IPS-15b (cell line): ENCODE results near the gene ADD1.
A peak's percentile ranks its signal among the peaks of the same experiment; 100 is the strongest.

ENCODE experiments used
- H3K27me3 ChIP-seq: one replicate; pipeline ENCODE4 v1.6.1; 2013; ENCODE audit warnings: low read length; ENCODE audit not compliant: control insufficient read depth, insufficient read depth
- H3K36me3 ChIP-seq: one replicate; pipeline ENCODE4 v1.6.1; 2013; ENCODE audit warnings: low read length; ENCODE audit not compliant: control insufficient read depth, insufficient read depth
- H3K4me1 ChIP-seq: one replicate; pipeline ENCODE4 v1.6.1; 2013; ENCODE audit warnings: mild to moderate bottlenecking, low read length; ENCODE audit not compliant: control insufficient read depth, insufficient read depth
- H3K4me3 ChIP-seq: one replicate; pipeline ENCODE4 v1.5.1; 2013; ENCODE audit warnings: low read depth, low read length
- H3K9ac ChIP-seq: one replicate; pipeline ENCODE4 v1.6.1; 2013; ENCODE audit warnings: low read depth, mild to moderate bottlenecking, low read length
- H3K9me3 ChIP-seq: one replicate; pipeline ENCODE4 v1.6.1; 2013; ENCODE audit warnings: mild to moderate bottlenecking, low read length; ENCODE audit not compliant: control insufficient read depth, insufficient read depth

The ADD1 gene

GRCh38 chr4:2961421-2961810, 117.8 kb downstream of the ADD1 start:
- Histone ChIP-seq H3K27me3 (peaks cover 5% of the 10 kb centered on the region), H3K4me1 (no peaks in the 10 kb centered on the region), H3K4me3 (no peak overlapping the region), H3K9me3 (no peaks in the 10 kb centered on the region), H3K36me3 (peaks cover 19% of the 10 kb centered on the region), H3K9ac (no peak overlapping the region)

GRCh38 chr4:2961811-2962441, 118.3 kb downstream of the ADD1 start:
- Histone ChIP-seq H3K9ac (no peak overlapping the region), H3K4me1 (no peaks in the 10 kb centered on the region), H3K27me3 (peaks cover 5% of the 10 kb centered on the region), H3K4me3 (peak overlapping the region; percentile 87), H3K9me3 (no peaks in the 10 kb centered on the region), H3K36me3 (peaks cover 17% of the 10 kb centered on the region)

GRCh38 chr4:2962614-2963174, 119.0 kb downstream of the ADD1 start:
- peak overlapping the region; percentile 84 for H3K9ac ChIP-seq
- peaks cover 5% of the 10 kb centered on the region for H3K27me3 ChIP-seq
- peak overlapping the region; percentile 87 for H3K4me3 ChIP-seq

GRCh38 chr4:2963175-2963965, 119.7 kb downstream of the ADD1 start, which contains the start of the genes GRK4 and NOP14:
Gene GRK4, plus strand, starts transcription at chr4:2963571. Its CDS starts 500 bp downstream, at chr4:2964071.
Gene NOP14, minus strand, starts transcription at chr4:2963406. Its CDS starts 87 bp downstream, at chr4:2963319.
- peaks cover 5% of the 10 kb centered on the region for H3K27me3 ChIP-seq
- no peaks in the 10 kb centered on the region for H3K9me3 ChIP-seq
- peak within 1 kb of the TSS; percentile 84 for H3K9ac ChIP-seq
- peaks cover 5% of the 10 kb centered on the region for H3K36me3 ChIP-seq
- no peaks in the 10 kb centered on the region for H3K4me1 ChIP-seq
- H3K4me3 ChIP-seq: peak within 1 kb of the TSS; percentile 87

More at GRCh38 chr4:2962614-2963174, 119.0 kb downstream of the ADD1 start:
- no peaks in the 10 kb centered on the region for H3K4me1 ChIP-seq
- H3K36me3 ChIP-seq: peaks cover 11% of the 10 kb centered on the region
- H3K9me3 ChIP-seq: no peaks in the 10 kb centered on the region

GRCh38 chr4:2963966-2964471, 120.4 kb downstream of the ADD1 start:
- Histone ChIP-seq H3K9ac (peak overlapping the region; percentile 1), H3K27me3 (peaks cover 5% of the 10 kb centered on the region), H3K36me3 (no peaks in the 10 kb centered on the region), H3K4me3 (peak overlapping the region; percentile 87), H3K9me3 (no peaks in the 10 kb centered on the region), H3K4me1 (no peaks in the 10 kb centered on the region)

- Histone ChIP-seq H3K9me3 (no peaks in the 10 kb centered on the region), H3K4me3 (no peak overlapping the region), H3K36me3 (no peaks in the 10 kb centered on the region), H3K27me3 (peaks cover 5% of the 10 kb centered on the region), H3K4me1 (no peaks in the 10 kb centered on the region), H3K9ac (no peak overlapping the region)
These were observed 121.1 kb downstream of the ADD1 start for GRCh38 chr4:2964706-2965258.

- Histone ChIP-seq H3K27me3 (peaks cover 5% of the 10 kb centered on the region), H3K4me3 (no peak overlapping the region), H3K9ac (no peak overlapping the region), H3K4me1 (no peaks in the 10 kb centered on the region), H3K9me3 (no peaks in the 10 kb centered on the region), H3K36me3 (no peaks in the 10 kb centered on the region)
These were observed 121.6 kb downstream of the ADD1 start for GRCh38 chr4:2965262-2965661.

- H3K4me1 ChIP-seq: no peaks in the 10 kb centered on the region
- H3K9me3 ChIP-seq: no peaks in the 10 kb centered on the region
- H3K4me3 ChIP-seq: no peak overlapping the region
- no peaks in the 10 kb centered on the region for H3K36me3 ChIP-seq
- no peak overlapping the region for H3K9ac ChIP-seq
- peaks cover 5% of the 10 kb centered on the region for H3K27me3 ChIP-seq
These were observed 124.7 kb downstream of the ADD1 start for GRCh38 chr4:2968381-2968780.

- no peak overlapping the region for H3K4me3 ChIP-seq
- no peak overlapping the region for H3K9ac ChIP-seq
- H3K36me3 ChIP-seq: no peaks in the 10 kb centered on the region
- no peaks in the 10 kb centered on the region for H3K9me3 ChIP-seq
- H3K4me1 ChIP-seq: no peaks in the 10 kb centered on the region
- no peaks in the 10 kb centered on the region for H3K27me3 ChIP-seq
These were observed 127.6 kb downstream of the ADD1 start for GRCh38 chr4:2971275-2971674.

GRCh38 chr4:2977211-2978088, 133.8 kb downstream of the ADD1 start:
- H3K4me1 ChIP-seq: no peaks in the 10 kb centered on the region
- no peak overlapping the region for H3K4me3 ChIP-seq
- H3K9ac ChIP-seq: no peak overlapping the region

More at GRCh38 chr4:2977211-2978088, 133.8 kb downstream of the ADD1 start:
- no peaks in the 10 kb centered on the region for H3K36me3 ChIP-seq
- no peaks in the 10 kb centered on the region for H3K27me3 ChIP-seq
- peaks cover 11% of the 10 kb centered on the region for H3K9me3 ChIP-seq
